ENCODE data around the gene RSPH10B2. TPM values are rescaled to one million over a fixed set of nuclear protein-coding genes. Genes with fewer than 3 reads are reported as not detected.
"Not testable (repeated sequence)": the region's sequence is repeated elsewhere in the genome, so short reads cannot be mapped to it uniquely, and the experiment has no call there.

Gene RSPH10B2
- 1 to 10 TPM in 2 of 4 donors, under 1 TPM in 2; 0.10 to 2.0 (median 1.0) TPM for polyA plus RNA-seq (ENCODE audit: insufficient read length in 4 of 4)

DNA sequence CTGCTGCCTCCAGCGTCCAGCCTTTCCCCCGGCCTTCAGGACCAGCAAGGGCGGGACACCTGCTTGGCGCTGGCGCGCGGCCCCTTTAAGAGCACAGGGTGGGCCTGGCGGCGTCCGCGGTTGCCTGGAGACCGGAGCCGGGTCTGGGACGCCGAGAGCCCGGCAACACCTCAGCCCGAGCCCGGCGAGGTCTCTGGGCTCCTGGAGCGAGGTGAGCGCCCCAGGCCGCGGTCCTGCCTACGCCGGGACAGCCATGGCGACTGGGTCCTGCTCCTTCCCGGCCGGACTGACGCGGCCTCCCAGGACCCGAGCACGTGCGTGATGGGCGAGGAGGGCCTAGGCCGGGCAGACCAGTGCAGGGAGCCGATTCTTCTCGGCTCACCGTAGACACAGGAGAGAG lies at the start of gene RSPH10B2:
Gene RSPH10B2, plus strand, starts transcription at position 140 of the 400 bp plus-strand sequence. CDS start 3,575 bp downstream, outside the sequence.
- not testable (repeated sequence) for DNase-seq (ENCODE audit: low read depth in 4 of 4, low spot score in 3 of 4)

GRCh38 chr7:6705959-6706665 lies 47.8 kb upstream of the RSPH10B2 start:
- DNase-seq (ENCODE audit: low read depth in 4 of 4, low spot score in 3 of 4): peak in 1 of 4 donors; percentile 20

- peak; percentile 88 to 90 (median 89) for DNase-seq (ENCODE audit: low read depth in 4 of 4, low spot score in 3 of 4)
Observed at GRCh38 chr7:6706666-6707407, 47.1 kb upstream of the RSPH10B2 start, which contains the start of gene ZNF12. Gene ZNF12, minus strand, starts transcription at chr7:6706947. Its CDS starts 1,774 bp downstream, at chr7:6705173.

GRCh38 chr7:6708304-6708703 lies 45.6 kb upstream of the RSPH10B2 start:
- no peak for DNase-seq (ENCODE audit: low read depth in 4 of 4, low spot score in 3 of 4)

GRCh38 chr7:6709808-6710207 lies 44.1 kb upstream of the RSPH10B2 start:
- DNase-seq (ENCODE audit: low read depth in 4 of 4, low spot score in 3 of 4): no peak

GRCh38 chr7:6714360-6714759 lies 39.5 kb upstream of the RSPH10B2 start:
- no peak for DNase-seq (ENCODE audit: low read depth in 4 of 4, low spot score in 3 of 4)

GRCh38 chr7:6715898-6716297 lies 38.0 kb upstream of the RSPH10B2 start:
- DNase-seq (ENCODE audit: low read depth in 4 of 4, low spot score in 3 of 4): not testable (repeated sequence)

DNA sequence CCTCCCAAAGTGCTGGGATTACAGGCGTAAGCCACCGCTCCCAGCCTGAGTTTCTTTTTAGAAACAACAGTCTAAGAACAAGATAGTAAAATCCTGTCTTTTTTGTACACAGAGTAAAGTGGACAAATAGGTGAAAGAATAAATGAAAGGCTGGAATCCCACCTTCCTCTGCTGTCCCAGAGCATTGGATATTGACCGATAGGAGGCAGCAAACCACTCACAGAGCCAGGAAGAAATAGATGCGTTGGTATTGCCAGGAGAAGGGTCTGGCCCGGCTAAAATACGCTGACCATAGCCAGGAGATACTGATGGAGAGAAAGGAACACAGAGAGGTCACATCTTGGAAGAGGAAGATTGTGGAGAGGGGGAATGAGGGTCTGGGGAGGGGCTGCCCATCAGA lies 35.8 kb upstream of the RSPH10B2 start:
- no peak for DNase-seq (ENCODE audit: low read depth in 4 of 4, low spot score in 3 of 4)

- not testable (repeated sequence) for DNase-seq (ENCODE audit: low read depth in 4 of 4, low spot score in 3 of 4)
Observed at GRCh38 chr7:6724351-6724750, 29.6 kb upstream of the RSPH10B2 start.

- no peak for DNase-seq (ENCODE audit: low read depth in 4 of 4, low spot score in 3 of 4)
Observed at GRCh38 chr7:6725003-6725402, 28.9 kb upstream of the RSPH10B2 start.

DNA sequence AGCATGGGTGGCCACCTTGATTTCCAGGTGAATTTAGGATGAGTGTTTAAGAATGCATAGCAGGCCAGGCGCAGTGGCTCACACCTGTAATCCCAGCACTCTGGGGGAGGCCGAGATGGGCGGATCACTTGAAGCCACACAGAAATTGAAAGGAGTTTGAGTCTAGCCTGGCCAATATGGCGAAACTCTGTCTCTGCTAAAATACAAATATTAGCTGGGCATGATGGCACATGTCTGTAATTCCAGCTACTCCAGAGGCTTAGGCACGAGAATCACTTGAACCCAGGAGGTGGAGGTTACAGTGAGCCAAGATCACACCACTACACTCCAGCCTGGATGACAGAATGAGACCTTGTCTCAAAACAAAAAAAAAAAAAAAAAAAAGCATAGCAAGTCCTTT lies 27.6 kb upstream of the RSPH10B2 start:
- not testable (repeated sequence) for DNase-seq (ENCODE audit: low read depth in 4 of 4, low spot score in 3 of 4)

GRCh38 chr7:6727663-6728062 lies 26.2 kb upstream of the RSPH10B2 start:
- DNase-seq (ENCODE audit: low read depth in 4 of 4, low spot score in 3 of 4): peak in 3 of 4 donors; percentile 5 to 36 (median 27)

DNA sequence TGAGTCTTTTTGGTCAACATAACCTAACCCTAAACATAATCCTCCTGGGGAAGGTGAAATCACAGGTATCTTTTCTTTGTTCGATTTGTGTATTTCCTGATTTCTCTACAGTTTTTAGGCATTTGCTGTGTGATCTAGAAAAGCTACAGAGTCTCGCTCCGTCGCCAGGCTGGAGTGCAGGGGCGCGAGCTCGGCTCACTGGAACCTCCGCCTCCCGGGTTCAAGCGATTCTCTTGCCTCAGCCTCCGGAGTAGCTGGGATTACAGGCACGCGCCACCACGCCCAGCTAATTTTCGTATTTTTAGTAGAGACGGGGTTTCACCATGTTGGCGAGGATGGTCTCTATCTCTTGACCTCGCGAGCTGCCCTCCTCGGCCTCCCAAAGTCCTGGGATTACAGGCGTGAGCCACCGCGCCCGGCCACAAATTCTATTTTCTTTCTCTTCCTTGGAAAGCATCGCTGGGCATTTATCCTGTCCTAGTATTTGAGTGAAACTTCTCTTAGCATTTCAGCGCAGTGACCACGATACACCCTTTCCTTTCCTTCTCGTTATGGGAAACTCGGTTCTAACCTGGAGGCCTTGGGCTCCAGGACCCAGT lies 24.9 kb upstream of the RSPH10B2 start:
- DNase-seq (ENCODE audit: low read depth in 4 of 4, low spot score in 3 of 4): not testable (repeated sequence)

DNA sequence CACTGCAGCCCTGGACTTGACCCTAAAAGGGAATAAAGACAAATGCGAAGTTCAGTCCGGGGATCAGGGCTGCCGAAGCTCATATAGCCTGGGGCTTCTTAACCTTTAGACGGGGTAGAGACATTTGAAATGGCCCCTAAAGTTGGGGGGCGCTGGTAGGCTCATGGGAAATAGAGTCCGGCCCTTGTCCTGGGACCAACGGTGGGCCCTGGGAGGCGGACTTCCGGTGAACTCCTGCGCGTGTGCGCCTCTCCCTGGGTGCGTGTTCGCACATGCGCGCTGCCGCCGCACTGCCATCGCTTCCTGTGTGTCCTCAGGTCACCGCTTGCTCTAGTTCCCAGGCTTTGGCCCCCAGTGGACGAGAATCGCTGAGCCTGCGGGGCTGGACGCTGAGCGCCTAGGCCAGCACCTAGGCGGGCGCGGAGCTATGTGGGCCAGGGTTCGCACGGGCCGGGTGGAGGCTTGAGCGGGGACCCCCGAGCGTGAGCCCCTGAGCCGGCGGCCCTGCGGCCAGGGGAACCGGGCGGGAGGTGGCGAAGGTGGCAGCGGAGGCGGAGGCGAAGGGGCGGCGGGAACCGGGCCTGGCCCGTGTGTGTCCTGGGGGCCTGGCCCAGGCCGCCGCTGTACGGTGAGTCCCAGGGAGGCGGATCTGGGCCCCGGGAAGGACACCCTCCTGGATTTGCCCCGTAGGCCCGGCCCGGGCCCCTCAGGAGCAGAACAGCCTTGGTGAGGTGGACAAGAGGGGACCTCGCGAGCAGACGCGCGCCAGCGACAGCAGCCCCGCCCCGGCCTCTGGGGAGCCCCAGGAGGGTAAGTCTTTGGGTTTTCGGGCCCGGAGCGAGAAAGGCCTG lies 24.2 kb upstream of the RSPH10B2 start:
- peak; percentile 79 to 87 (median 86) for DNase-seq (ENCODE audit: low read depth in 4 of 4, low spot score in 3 of 4)

GRCh38 chr7:6730343-6730633 lies 23.6 kb upstream of the RSPH10B2 start:
- peak in 2 of 4 donors; percentile 12 to 16 for DNase-seq (ENCODE audit: low read depth in 4 of 4, low spot score in 3 of 4)

DNA sequence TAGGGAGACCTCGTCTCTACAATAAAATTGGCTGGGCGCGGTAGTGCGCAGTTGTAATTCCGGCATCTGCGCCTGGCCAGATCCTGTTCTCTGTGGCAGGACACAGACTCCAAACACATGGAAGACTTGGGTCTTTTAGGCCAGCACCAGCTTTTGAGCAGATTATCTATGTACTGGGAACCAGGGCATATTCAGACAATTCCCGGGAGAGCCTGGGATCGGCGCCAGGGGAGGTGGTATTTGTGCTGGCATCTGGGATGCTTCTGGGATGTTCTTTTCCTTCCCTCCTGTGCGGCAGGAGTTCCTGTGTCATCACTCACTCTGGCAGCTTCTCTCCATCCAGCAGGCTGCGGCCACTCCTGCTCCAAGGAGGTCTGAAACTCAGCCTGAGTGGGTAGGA lies 15.5 kb upstream of the RSPH10B2 start:
- not testable (repeated sequence) for DNase-seq (ENCODE audit: low read depth in 4 of 4, low spot score in 3 of 4)

GRCh38 chr7:6744410-6745100 lies 9.3 kb upstream of the RSPH10B2 start:
- DNase-seq (ENCODE audit: low read depth in 4 of 4, low spot score in 3 of 4): not testable (repeated sequence)

- DNase-seq (ENCODE audit: low read depth in 4 of 4, low spot score in 3 of 4): not testable (repeated sequence)
Observed at GRCh38 chr7:6749335-6749734, 4.6 kb upstream of the RSPH10B2 start.

DNA sequence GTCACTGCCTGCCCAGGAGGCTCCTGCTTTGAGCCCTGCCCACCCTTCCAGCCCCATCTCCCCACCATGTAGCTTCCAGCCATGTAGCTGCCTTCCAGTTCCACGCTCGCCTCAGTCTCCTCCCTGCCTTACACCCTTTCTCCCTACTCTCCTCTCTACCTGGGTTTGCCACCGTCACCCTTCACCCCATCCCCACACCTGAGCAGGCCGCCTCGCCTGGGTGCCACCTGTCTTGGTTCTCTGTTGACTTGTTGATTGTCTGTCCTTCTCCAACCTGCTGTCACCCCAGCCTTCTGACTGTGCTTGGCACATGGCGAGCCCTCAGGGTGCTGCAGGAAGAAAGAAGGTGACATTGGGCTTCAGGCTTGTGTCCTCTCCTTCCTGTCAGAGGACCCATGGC lies 3.7 kb upstream of the RSPH10B2 start:
- DNase-seq (ENCODE audit: low read depth in 4 of 4, low spot score in 3 of 4): not testable (repeated sequence)

- not testable (repeated sequence) for DNase-seq (ENCODE audit: low read depth in 4 of 4, low spot score in 3 of 4)
Observed at GRCh38 chr7:6761186-6761585, 7.3 kb downstream of the RSPH10B2 start.
